Gastrocnemius medialis (tissue), 4 donors: Measurements from ENCODE around the gene LIN54. TPM values are rescaled to one million over a fixed set of nuclear protein-coding genes. Genes with fewer than 3 reads are reported as not detected.
"Not testable (repeated sequence)": the region's sequence is repeated elsewhere in the genome, so short reads cannot be mapped to it uniquely, and the experiment has no call there.

Experiments
- ATAC-seq, 2 donors: fragments of 150-250 bp; one replicate each; pipeline ENCODE4 v1.9.1; 2016
- DNase-seq, 2 donors: peaks; one replicate each; pipeline ENCODE4 v3.0.0-alpha.2; 2019
- H3K27ac ChIP-seq, 4 donors: fragments of 200-600 bp; sonication (generic); 1 replicate in 1 of 4; 2 replicates in 3 of 4; pipeline ENCODE4 v1.5.1; 2016 to 2018; ENCODE audit warnings: mild to moderate bottlenecking in 2 of 4, moderate library complexity in 1 of 4
- H3K27me3 ChIP-seq, 3 donors: fragments of 200-600 bp; sonication (generic) in 2 of 3; 1 replicate in 1 of 3; 2 replicates in 2 of 3; pipeline versions ENCODE4 v1.5.1 to v1.6.0; 2016 to 2019; ENCODE audit warnings: mild to moderate bottlenecking in 1 of 3, moderate library complexity in 1 of 3
- H3K36me3 ChIP-seq, 2 donors: fragments of 200-600 bp; sonication (generic) in 1 of 2; one replicate each; pipeline ENCODE4 v1.5.1; 2017 to 2018
- H3K4me1 ChIP-seq, 2 donors: fragments of 200-600 bp; sonication (generic) in 1 of 2; one replicate each; pipeline ENCODE4 v1.5.1; 2016 to 2017; ENCODE audit warnings: mild to moderate bottlenecking in 2 of 2
- H3K4me3 ChIP-seq, 4 donors: fragments of 200-600 bp; sonication (generic) in 3 of 4; 1 replicate in 1 of 4; 2 replicates in 3 of 4; pipeline ENCODE4 v1.5.1; 2016 to 2019; ENCODE audit warnings: mild to moderate bottlenecking in 2 of 4
- H3K9me3 ChIP-seq, 3 donors: fragments of 200-600 bp; sonication (generic) in 2 of 3; 1 replicate in 1 of 3; 2 replicates in 2 of 3; pipeline ENCODE4 v1.5.1; 2016 to 2019
- POLR2A ChIP-seq, 2 donors: fragments of 450-650 bp; IDR thresholded peaks; one replicate each; pipeline ENCODE4 v1.6.1; 2017; ENCODE audit warnings: antibody characterized with exemption in 2 of 2, mild to moderate bottlenecking in 2 of 2, moderate library complexity in 2 of 2
- in situ Hi-C, 4 donors: fragments of 200-750 bp; cut with MboI; loops; one replicate each; pipeline versions ENCODE4 v1.15.0 to v1.8.0; 2017; ENCODE audit warnings: low sequenced_read_pairs in 4 of 4
- intact Hi-C: fragments of 100-400 bp; cut with DNase I; formaldehyde crosslinking; loops from one replicate; pipeline ENCODE4 v1.15.1; 2023; ENCODE audit warnings: low total_unique reads
- total RNA-seq, 4 donors: library from RNA; depleted of rRNA; stranded (reverse); fragments of >200 nt; gene quantifications; one replicate each; pipeline versions ENCODE4 v1.1.0 to v1.2.3, GENCODE V29; 2016
- TF ChIP-seq, protein P1 (sequence below), 5 experiments: fragments of 450-650 bp in 3 of 5; fragments of 200-600 bp in 2 of 5; sonication (generic) in 2 of 5; IDR thresholded peaks in 4 of 5; conservative IDR thresholded peaks in 1 of 5; 1 replicate in 4 of 5; 2 replicates in 1 of 5; pipeline ENCODE4 v1.5.1; 2016 to 2019; ENCODE audit warnings: antibody characterized with exemption in 5 of 5, mild to moderate bottlenecking in 3 of 5, moderate library complexity in 3 of 5

The LIN54 gene
- total RNA-seq, 4 donors from 2014 or later = 12.0 to 25.0 (median 14.5) TPM

DNA sequence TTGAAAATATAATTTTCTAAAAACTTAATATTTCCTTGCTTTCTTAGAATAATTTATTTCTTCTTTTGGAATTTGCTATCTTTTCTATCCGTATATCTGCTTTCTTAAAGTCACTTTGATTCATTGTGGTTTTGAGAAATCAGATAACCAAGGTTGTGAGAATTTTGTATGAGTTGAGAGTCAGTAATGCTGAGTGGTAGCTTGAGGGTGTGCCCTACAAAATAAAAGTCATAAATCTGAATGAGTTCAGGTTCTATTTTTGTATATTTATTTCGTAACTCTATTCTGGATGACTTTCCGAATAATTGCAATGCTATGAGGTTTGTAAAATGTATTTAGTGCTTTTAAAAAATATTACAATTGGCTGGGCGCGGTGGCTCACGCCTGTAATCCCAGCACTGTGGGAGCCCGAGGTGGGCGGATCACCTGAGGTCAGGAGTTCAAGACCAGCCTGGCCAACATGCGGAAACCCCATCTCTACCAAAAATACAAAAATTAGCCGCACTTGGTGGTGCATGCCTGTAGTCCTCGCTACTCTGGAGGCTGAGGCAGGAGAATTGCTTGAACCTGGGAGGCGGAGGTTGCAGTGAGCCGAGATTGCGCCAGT lies 33.3 kb upstream of the LIN54 start:
- peak overlapping the region; percentile 59 to 76 (median 72) for H3K27ac ChIP-seq
- intact Hi-C loops = no loop called here
- in situ Hi-C loops = loop anchor here in 2 of 4 donors (25.0 kb wide), 1 partner anchor 418 kb away; the partner anchor contains the start of genes HELQ (in 2 of the 2) and MRPS18C (in 2 of the 2)
- peaks cover 0 to 3% of the 10 kb centered on the region in 2 donors for H3K36me3 ChIP-seq
- no peak for TF ChIP-seq POLR2A (IDR thresholded peaks at IDR 0.05)
- TF ChIP-seq, protein P1, sequence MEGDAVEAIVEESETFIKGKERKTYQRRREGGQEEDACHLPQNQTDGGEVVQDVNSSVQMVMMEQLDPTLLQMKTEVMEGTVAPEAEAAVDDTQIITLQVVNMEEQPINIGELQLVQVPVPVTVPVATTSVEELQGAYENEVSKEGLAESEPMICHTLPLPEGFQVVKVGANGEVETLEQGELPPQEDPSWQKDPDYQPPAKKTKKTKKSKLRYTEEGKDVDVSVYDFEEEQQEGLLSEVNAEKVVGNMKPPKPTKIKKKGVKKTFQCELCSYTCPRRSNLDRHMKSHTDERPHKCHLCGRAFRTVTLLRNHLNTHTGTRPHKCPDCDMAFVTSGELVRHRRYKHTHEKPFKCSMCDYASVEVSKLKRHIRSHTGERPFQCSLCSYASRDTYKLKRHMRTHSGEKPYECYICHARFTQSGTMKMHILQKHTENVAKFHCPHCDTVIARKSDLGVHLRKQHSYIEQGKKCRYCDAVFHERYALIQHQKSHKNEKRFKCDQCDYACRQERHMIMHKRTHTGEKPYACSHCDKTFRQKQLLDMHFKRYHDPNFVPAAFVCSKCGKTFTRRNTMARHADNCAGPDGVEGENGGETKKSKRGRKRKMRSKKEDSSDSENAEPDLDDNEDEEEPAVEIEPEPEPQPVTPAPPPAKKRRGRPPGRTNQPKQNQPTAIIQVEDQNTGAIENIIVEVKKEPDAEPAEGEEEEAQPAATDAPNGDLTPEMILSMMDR (IDR thresholded peaks at IDR 0.05 in 4 of 5, conservative IDR thresholded peaks at IDR 0.05 in 1 of 5) = no peak
- ATAC-seq (peak; percentile 89 to 96), DNase-seq (no peak)
- H3K9me3 ChIP-seq = no peaks in the 10 kb centered on the region
- no peaks in the 10 kb centered on the region for H3K27me3 ChIP-seq
- peaks cover 5 to 15% of the 10 kb centered on the region in 2 donors for H3K4me1 ChIP-seq
- H3K4me3 ChIP-seq = no peak overlapping the region

GRCh38 chr4:83043157-83043556 lies 32.5 kb upstream of the LIN54 start:
- ATAC-seq, H3K36me3 ChIP-seq, DNase-seq, H3K4me3 ChIP-seq, intact Hi-C loops, H3K27me3 ChIP-seq, H3K9me3 ChIP-seq: not testable (repeated sequence)
- peaks cover 6 to 17% of the 10 kb centered on the region in 2 donors for H3K4me1 ChIP-seq
- H3K27ac ChIP-seq = peak overlapping the region; percentile 59 to 76 (median 72)
- in situ Hi-C loops = loop anchor here in 2 of 4 donors (25.0 kb wide), 1 partner anchor 419 kb away; the partner anchor contains the start of genes HELQ (in 2 of the 2) and MRPS18C (in 2 of the 2)

- Histone ChIP-seq H3K9me3 (no peaks in the 10 kb centered on the region), H3K4me3 (no peak overlapping the region), H3K27ac (peak overlapping the region in 1 of 4 donors; percentile 22), H3K27me3 (no peaks in the 10 kb centered on the region), H3K4me1 (peaks cover 31 to 42% of the 10 kb centered on the region in 2 donors), H3K36me3 (no peaks in the 10 kb centered on the region)
- intact Hi-C loops = no loop called here
- in situ Hi-C loops = loop anchor here in 2 of 4 donors (25.0 kb wide), 1 partner anchor 422 kb away; the partner anchor contains the start of genes HELQ (in 2 of the 2) and MRPS18C (in 2 of the 2)
- TF ChIP-seq, protein P1 (IDR thresholded peaks at IDR 0.05 in 4 of 5, conservative IDR thresholded peaks at IDR 0.05 in 1 of 5) = no peak
- TF ChIP-seq POLR2A (IDR thresholded peaks at IDR 0.05) = no peak
- DNase-seq = no peak
- ATAC-seq = no peak
Observed at GRCh38 chr4:83040269-83040668, 29.6 kb upstream of the LIN54 start.

GRCh38 chr4:83036991-83037665 lies 26.5 kb upstream of the LIN54 start:
- H3K27me3 ChIP-seq = no peaks in the 10 kb centered on the region
- H3K36me3 ChIP-seq = no peaks in the 10 kb centered on the region
- TF ChIP-seq, protein P1 (IDR thresholded peaks at IDR 0.05 in 4 of 5, conservative IDR thresholded peaks at IDR 0.05 in 1 of 5) = no peak
- no peak for TF ChIP-seq POLR2A (IDR thresholded peaks at IDR 0.05)
- no peaks in the 10 kb centered on the region for H3K9me3 ChIP-seq
- peaks cover 26 to 33% of the 10 kb centered on the region in 2 donors for H3K4me1 ChIP-seq
- no peak for DNase-seq
- in situ Hi-C loops (loop anchor here (10.0 to 25.0 kb wide), 4 partner anchors 142 to 425 kb away; partner anchors contain the start of genes HELQ (in 2 of the 4), MRPS18C (in 2 of the 4), COQ2 (in 1 of the 4) and SEC31A (in 1 of the 4)), intact Hi-C loops (no loop called here)
- no peak overlapping the region for H3K4me3 ChIP-seq
- ATAC-seq = no peak
- peak overlapping the region; percentile 15 to 92 (median 54) for H3K27ac ChIP-seq
